ENCODE results near the gene RNLS. TPM values are rescaled to one million over a fixed set of nuclear protein-coding genes. Genes with fewer than 3 reads are reported as not detected.
"Not testable (repeated sequence)": the region's sequence is repeated elsewhere in the genome, so short reads cannot be mapped to it uniquely, and the experiment has no call there.

The RNLS gene
- total RNA-seq, 2 experiments from 2014 or later = 2.5 to 3.3 TPM

GRCh38 chr10:88291289-88292184 lies 291.6 kb downstream of the RNLS start:
- DNase-seq = no peak
- H3K9me3 Mint-ChIP-seq (ENCODE audit: insufficient read depth) = no peaks in the 10 kb centered on the region
- H3K36me3 Mint-ChIP-seq (ENCODE audit: low read depth) = no peaks in the 10 kb centered on the region
- CTCF ChIA-PET = interaction anchor here (0.6 to 0.9 kb wide), 3 partner anchors 10 to 519 kb away, joined by 3 to 4 read pairs (median 3); no protein-coding TSS in a partner anchor
- H3K27ac Mint-ChIP-seq = no peak overlapping the region
- no peak for ATAC-seq
- POLR2A ChIA-PET = no interaction called here
- H3K4me3 Mint-ChIP-seq = no peak overlapping the region
- peaks cover 19% of the 10 kb centered on the region for H3K4me1 Mint-ChIP-seq (ENCODE audit: low read depth)
- H3K27me3 Mint-ChIP-seq (ENCODE audit: low read depth) = no peaks in the 10 kb centered on the region

DNA sequence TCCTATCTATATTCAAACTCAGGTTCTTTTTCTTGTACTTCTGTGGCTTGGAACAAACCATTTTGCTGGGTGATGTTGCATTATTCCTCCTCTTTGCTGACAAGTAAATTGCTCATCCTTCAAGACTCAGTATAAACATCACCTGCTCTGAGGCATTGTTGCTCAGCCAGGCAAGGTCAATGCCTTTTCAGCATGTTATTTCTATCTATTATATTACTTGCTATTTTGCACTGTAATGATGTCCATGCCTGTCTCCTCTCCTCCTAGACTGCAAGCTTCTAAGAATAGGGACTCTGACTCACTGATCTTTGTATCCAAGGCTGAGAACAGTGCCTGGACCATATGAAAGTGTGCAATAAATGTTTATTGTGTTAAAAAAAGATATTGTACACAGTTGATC lies 293.8 kb downstream of the RNLS start:
- ChIA-PET CTCF (interaction anchor here (1.0 to 2.8 kb wide), 5 partner anchors 13 to 101 kb away, joined by 3 to 7 read pairs (median 3); no protein-coding TSS in a partner anchor), POLR2A (interaction anchor here (1.0 kb wide), 1 partner anchor 9 kb away, joined by 3 read pairs; no protein-coding TSS in a partner anchor)
- Mint-ChIP-seq H3K9me3 (ENCODE audit: insufficient read depth) (no peaks in the 10 kb centered on the region), H3K27me3 (ENCODE audit: low read depth) (no peaks in the 10 kb centered on the region), H3K27ac (no peak overlapping the region), H3K36me3 (ENCODE audit: low read depth) (no peaks in the 10 kb centered on the region), H3K4me3 (no peak overlapping the region), H3K4me1 (ENCODE audit: low read depth) (peaks cover 17% of the 10 kb centered on the region)
- ATAC-seq (no peak), DNase-seq (no peak)

GRCh38 chr10:88288320-88289059 lies 294.6 kb downstream of the RNLS start:
- no peak for ATAC-seq
- Mint-ChIP-seq H3K9me3 (ENCODE audit: insufficient read depth) (no peaks in the 10 kb centered on the region), H3K27me3 (ENCODE audit: low read depth) (no peaks in the 10 kb centered on the region), H3K4me3 (no peak overlapping the region), H3K27ac (no peak overlapping the region), H3K4me1 (ENCODE audit: low read depth) (peaks cover 17% of the 10 kb centered on the region), H3K36me3 (ENCODE audit: low read depth) (no peaks in the 10 kb centered on the region)
- CTCF ChIA-PET = interaction anchor here (1.0 to 2.8 kb wide), 5 partner anchors 13 to 101 kb away, joined by 3 to 7 read pairs (median 3); no protein-coding TSS in a partner anchor
- POLR2A ChIA-PET = no interaction called here
- DNase-seq = no peak

- ATAC-seq (no peak), DNase-seq (no peak)
- POLR2A ChIA-PET = interaction anchor here (0.6 kb wide), 1 partner anchor 57 kb away, joined by 4 read pairs; no protein-coding TSS in a partner anchor
- Mint-ChIP-seq H3K4me1 (ENCODE audit: low read depth) (peaks cover 24% of the 10 kb centered on the region), H3K27me3 (ENCODE audit: low read depth) (no peaks in the 10 kb centered on the region), H3K9me3 (ENCODE audit: insufficient read depth) (no peaks in the 10 kb centered on the region), H3K27ac (no peak overlapping the region), H3K4me3 (no peak overlapping the region), H3K36me3 (ENCODE audit: low read depth) (no peaks in the 10 kb centered on the region)
- CTCF ChIA-PET = interaction anchor here (1.1 kb wide), 1 partner anchor 52 kb away, joined by 3 read pairs; no protein-coding TSS in a partner anchor
These were observed 297.1 kb downstream of the RNLS start for GRCh38 chr10:88286030-88286429.

GRCh38 chr10:88281592-88282347 lies 301.3 kb downstream of the RNLS start:
- Mint-ChIP-seq H3K36me3 (ENCODE audit: low read depth) (no peaks in the 10 kb centered on the region), H3K9me3 (ENCODE audit: insufficient read depth) (no peaks in the 10 kb centered on the region), H3K4me3 (no peak overlapping the region), H3K4me1 (ENCODE audit: low read depth) (peaks cover 35% of the 10 kb centered on the region), H3K27me3 (ENCODE audit: low read depth) (no peaks in the 10 kb centered on the region), H3K27ac (no peak overlapping the region)
- ATAC-seq (no peak), DNase-seq (no peak)
- POLR2A ChIA-PET = no interaction called here
- CTCF ChIA-PET = interaction anchor here (1.0 to 1.7 kb wide), 3 partner anchors 9 to 107 kb away, joined by 4 to 5 read pairs (median 4); no protein-coding TSS in a partner anchor

DNA sequence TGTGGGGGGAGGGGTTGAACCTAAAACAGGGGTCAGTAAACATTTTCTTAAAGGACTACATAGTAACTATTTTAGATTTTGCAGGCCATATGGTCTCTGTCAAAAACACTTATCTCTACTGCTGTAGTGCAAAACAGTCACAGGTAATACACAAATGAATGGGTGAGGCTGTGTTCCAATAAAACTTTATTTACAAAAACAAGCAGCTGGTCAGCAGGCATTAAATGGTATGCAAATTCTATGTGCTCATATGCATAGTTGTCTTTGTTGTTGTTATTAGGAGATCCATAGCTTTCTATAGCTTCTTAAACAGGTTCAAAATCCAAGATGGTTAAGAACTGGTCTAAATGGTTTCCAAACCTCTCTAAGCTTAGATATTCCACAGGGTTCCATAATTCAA lies 302.6 kb downstream of the RNLS start:
- H3K4me1 Mint-ChIP-seq (ENCODE audit: low read depth) = peaks cover 35% of the 10 kb centered on the region
- no peaks in the 10 kb centered on the region for H3K9me3 Mint-ChIP-seq (ENCODE audit: insufficient read depth)
- ATAC-seq (no peak), DNase-seq (no peak)
- no peaks in the 10 kb centered on the region for H3K27me3 Mint-ChIP-seq (ENCODE audit: low read depth)
- H3K27ac Mint-ChIP-seq = no peak overlapping the region
- H3K36me3 Mint-ChIP-seq (ENCODE audit: low read depth) = no peaks in the 10 kb centered on the region
- H3K4me3 Mint-ChIP-seq = no peak overlapping the region
- POLR2A ChIA-PET = interaction anchor here (0.6 kb wide), 1 partner anchor 155 kb away, joined by 3 read pairs; no protein-coding TSS in a partner anchor
- CTCF ChIA-PET = interaction anchor here (0.5 to 1.5 kb wide), 6 partner anchors 8 to 229 kb away, joined by 3 to 5 read pairs (median 4); no protein-coding TSS in a partner anchor

- no peaks in the 10 kb centered on the region for H3K36me3 Mint-ChIP-seq (ENCODE audit: low read depth)
- CTCF ChIA-PET = interaction anchor here (0.7 kb wide), 1 partner anchor 110 kb away, joined by 3 read pairs; no protein-coding TSS in a partner anchor
- no peaks in the 10 kb centered on the region for H3K27me3 Mint-ChIP-seq (ENCODE audit: low read depth)
- H3K4me1 Mint-ChIP-seq (ENCODE audit: low read depth) = peaks cover 37% of the 10 kb centered on the region
- DNase-seq = no peak
- no peak overlapping the region for H3K27ac Mint-ChIP-seq
- no peaks in the 10 kb centered on the region for H3K9me3 Mint-ChIP-seq (ENCODE audit: insufficient read depth)
- POLR2A ChIA-PET = no interaction called here
- peak; percentile 58 for ATAC-seq
- H3K4me3 Mint-ChIP-seq = no peak overlapping the region
These were observed 304.2 kb downstream of the RNLS start for GRCh38 chr10:88278912-88279311.

DNA sequence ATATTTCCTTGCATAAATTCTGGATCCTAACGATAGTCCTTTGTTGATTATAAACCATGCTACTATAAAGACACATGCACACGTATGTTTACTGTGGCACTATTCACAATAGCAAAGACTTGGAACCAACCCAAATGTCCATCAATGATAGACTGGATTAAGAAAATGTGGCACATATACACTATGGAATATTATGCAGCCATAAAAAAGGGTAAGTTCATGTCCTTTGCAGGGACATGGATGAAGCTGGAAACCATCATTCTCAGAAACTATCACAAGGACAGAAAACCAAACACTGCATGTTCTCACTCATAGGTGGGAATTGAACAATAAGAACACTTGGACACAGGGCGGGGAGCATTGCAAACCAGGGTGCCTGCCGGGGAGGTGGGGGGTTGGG lies 306.2 kb downstream of the RNLS start:
- peaks cover 48% of the 10 kb centered on the region for H3K4me1 Mint-ChIP-seq (ENCODE audit: low read depth)
- ATAC-seq; POLR2A ChIA-PET; CTCF ChIA-PET; H3K27ac Mint-ChIP-seq; H3K27me3 Mint-ChIP-seq (ENCODE audit: low read depth); H3K36me3 Mint-ChIP-seq (ENCODE audit: low read depth); H3K9me3 Mint-ChIP-seq (ENCODE audit: insufficient read depth); H3K4me3 Mint-ChIP-seq; DNase-seq: not testable (repeated sequence)

DNA sequence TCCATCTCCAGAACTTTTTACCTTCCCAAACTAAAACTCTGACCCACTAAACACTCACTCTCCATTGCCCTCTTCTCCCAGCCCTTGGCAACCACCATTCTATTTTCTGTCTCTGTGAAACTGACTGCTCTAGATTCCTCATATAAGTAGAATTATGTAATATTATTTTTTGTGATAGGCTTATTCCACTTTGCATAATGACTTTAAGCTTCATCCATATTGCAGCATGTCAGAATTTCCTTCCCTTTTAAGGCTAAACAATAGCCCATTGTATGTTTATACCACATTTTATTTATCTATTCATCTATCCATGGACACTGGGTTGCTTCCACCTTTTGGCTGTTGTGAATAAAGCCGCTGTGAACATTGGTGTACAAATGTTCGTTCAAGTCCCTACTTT lies 308.8 kb downstream of the RNLS start:
- POLR2A ChIA-PET = no interaction called here
- H3K9me3 Mint-ChIP-seq (ENCODE audit: insufficient read depth) = no peaks in the 10 kb centered on the region
- H3K27me3 Mint-ChIP-seq (ENCODE audit: low read depth) = no peaks in the 10 kb centered on the region
- no peaks in the 10 kb centered on the region for H3K36me3 Mint-ChIP-seq (ENCODE audit: low read depth)
- H3K27ac Mint-ChIP-seq = no peak overlapping the region
- no peak for DNase-seq
- peaks cover 55% of the 10 kb centered on the region for H3K4me1 Mint-ChIP-seq (ENCODE audit: low read depth)
- H3K4me3 Mint-ChIP-seq = no peak overlapping the region
- no peak for ATAC-seq
- CTCF ChIA-PET = interaction anchor here (0.7 to 1.7 kb wide), 2 partner anchors 115 to 424 kb away, joined by 3 to 7 read pairs; no protein-coding TSS in a partner anchor

GRCh38 chr10:88273567-88273966 lies 309.6 kb downstream of the RNLS start:
- Mint-ChIP-seq H3K4me3 (no peak overlapping the region), H3K36me3 (ENCODE audit: low read depth) (peaks cover under 1% of the 10 kb centered on the region), H3K27ac (no peak overlapping the region), H3K4me1 (ENCODE audit: low read depth) (peaks cover 49% of the 10 kb centered on the region), H3K9me3 (ENCODE audit: insufficient read depth) (no peaks in the 10 kb centered on the region), H3K27me3 (ENCODE audit: low read depth) (peaks cover 3% of the 10 kb centered on the region)
- CTCF ChIA-PET = interaction anchor here (1.5 to 3.1 kb wide), 2 partner anchors 8 to 112 kb away, joined by 4 to 20 read pairs; no protein-coding TSS in a partner anchor
- no peak for ATAC-seq
- DNase-seq = no peak
- POLR2A ChIA-PET = no interaction called here
